Measurements from ENCODE around the gene TMEM259.

Gene TMEM259

DNA sequence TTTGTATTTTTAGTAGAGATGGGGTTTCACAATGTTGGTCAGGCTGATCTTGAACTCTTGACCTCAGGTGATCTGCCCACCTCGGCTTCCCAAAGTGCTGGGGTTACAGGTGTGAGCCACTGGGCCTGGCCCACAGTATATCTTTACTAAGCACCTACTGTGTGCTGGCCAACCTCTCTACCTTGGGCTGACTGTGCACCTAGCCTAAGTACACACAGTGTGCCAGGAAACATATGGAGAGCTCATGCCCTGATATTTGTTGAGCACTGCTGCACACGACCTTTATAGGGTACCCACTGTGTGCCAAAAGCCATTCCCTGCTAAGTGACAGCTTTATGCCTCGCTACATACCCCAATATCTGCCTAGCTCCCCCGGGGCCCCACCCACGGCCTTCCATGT is 39.8 kb upstream of the TMEM259 start:
- TF ChIP-seq EP300 (IDR thresholded peaks at IDR 0.05; ENCODE audit: borderline replicate concordance) (no peak), NFIC (IDR thresholded peaks at IDR 0.05) (no peak), FOXM1 (IDR thresholded peaks at IDR 0.05; ENCODE audit: borderline replicate concordance, low read depth) (no peak), RAD21 (IDR thresholded peaks at IDR 0.05; ENCODE audit: low read depth) (no peak), TCF12 (IDR thresholded peaks at IDR 0.05; ENCODE audit: low read depth) (no peak), CREB1 (IDR thresholded peaks at IDR 0.05; ENCODE audit: low read depth) (no peak), YY1 (IDR thresholded peaks at IDR 0.05; ENCODE audit: low read depth) (no peak), TEAD4 (IDR thresholded peaks at IDR 0.05) (no peak), TAF1 (IDR thresholded peaks at IDR 0.05; ENCODE audit: low read depth) (no peak), ZBTB7A (IDR thresholded peaks at IDR 0.05; ENCODE audit: low read depth) (no peak), CEBPB (IDR thresholded peaks at IDR 0.05) (no peak), EGR1 (IDR thresholded peaks at IDR 0.05) (no peak)
- TF ChIP-seq, protein P1, sequence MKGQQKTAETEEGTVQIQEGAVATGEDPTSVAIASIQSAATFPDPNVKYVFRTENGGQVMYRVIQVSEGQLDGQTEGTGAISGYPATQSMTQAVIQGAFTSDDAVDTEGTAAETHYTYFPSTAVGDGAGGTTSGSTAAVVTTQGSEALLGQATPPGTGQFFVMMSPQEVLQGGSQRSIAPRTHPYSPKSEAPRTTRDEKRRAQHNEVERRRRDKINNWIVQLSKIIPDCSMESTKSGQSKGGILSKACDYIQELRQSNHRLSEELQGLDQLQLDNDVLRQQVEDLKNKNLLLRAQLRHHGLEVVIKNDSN (IDR thresholded peaks at IDR 0.05) = no peak
- TF ChIP-seq, protein P2, sequence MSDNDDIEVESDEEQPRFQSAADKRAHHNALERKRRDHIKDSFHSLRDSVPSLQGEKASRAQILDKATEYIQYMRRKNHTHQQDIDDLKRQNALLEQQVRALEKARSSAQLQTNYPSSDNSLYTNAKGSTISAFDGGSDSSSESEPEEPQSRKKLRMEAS (IDR thresholded peaks at IDR 0.05) = no peak
- TF ChIP-seq, protein P3, sequence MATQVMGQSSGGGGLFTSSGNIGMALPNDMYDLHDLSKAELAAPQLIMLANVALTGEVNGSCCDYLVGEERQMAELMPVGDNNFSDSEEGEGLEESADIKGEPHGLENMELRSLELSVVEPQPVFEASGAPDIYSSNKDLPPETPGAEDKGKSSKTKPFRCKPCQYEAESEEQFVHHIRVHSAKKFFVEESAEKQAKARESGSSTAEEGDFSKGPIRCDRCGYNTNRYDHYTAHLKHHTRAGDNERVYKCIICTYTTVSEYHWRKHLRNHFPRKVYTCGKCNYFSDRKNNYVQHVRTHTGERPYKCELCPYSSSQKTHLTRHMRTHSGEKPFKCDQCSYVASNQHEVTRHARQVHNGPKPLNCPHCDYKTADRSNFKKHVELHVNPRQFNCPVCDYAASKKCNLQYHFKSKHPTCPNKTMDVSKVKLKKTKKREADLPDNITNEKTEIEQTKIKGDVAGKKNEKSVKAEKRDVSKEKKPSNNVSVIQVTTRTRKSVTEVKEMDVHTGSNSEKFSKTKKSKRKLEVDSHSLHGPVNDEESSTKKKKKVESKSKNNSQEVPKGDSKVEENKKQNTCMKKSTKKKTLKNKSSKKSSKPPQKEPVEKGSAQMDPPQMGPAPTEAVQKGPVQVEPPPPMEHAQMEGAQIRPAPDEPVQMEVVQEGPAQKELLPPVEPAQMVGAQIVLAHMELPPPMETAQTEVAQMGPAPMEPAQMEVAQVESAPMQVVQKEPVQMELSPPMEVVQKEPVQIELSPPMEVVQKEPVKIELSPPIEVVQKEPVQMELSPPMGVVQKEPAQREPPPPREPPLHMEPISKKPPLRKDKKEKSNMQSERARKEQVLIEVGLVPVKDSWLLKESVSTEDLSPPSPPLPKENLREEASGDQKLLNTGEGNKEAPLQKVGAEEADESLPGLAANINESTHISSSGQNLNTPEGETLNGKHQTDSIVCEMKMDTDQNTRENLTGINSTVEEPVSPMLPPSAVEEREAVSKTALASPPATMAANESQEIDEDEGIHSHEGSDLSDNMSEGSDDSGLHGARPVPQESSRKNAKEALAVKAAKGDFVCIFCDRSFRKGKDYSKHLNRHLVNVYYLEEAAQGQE (IDR thresholded peaks at IDR 0.05; ENCODE audit: low read depth) = no peak

DNA sequence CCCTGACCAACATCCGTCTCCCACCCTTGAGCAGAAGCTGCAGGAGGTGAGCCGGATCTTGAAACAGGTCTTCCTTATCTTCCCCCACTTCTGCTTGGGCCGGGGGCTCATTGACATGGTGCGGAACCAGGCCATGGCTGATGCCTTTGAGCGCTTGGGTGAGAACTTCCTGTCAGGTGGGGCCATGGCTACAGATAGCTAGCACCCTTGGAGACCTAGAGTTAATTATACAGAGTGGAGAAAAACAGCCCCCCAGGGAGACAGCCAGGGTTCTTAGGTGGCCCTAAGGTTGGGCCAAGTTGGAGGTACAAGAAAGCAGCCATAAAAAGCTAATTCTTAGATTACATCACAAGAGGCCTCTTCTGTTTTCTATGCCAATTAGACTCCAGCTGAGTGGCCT is 37.2 kb upstream of the TMEM259 start:
- TF ChIP-seq TEAD4 (IDR thresholded peaks at IDR 0.05) = no peak
- no peak for TF ChIP-seq CREB1 (IDR thresholded peaks at IDR 0.05; ENCODE audit: low read depth)
- no peak for TF ChIP-seq FOXM1 (IDR thresholded peaks at IDR 0.05; ENCODE audit: borderline replicate concordance, low read depth)
- no peak for TF ChIP-seq TCF12 (IDR thresholded peaks at IDR 0.05; ENCODE audit: low read depth)
- no peak for TF ChIP-seq YY1 (IDR thresholded peaks at IDR 0.05; ENCODE audit: low read depth)
- TF ChIP-seq EP300 (IDR thresholded peaks at IDR 0.05; ENCODE audit: borderline replicate concordance) = no peak
- no peak for TF ChIP-seq CEBPB (IDR thresholded peaks at IDR 0.05)
- TF ChIP-seq, protein P3 (IDR thresholded peaks at IDR 0.05; ENCODE audit: low read depth) = no peak
- TF ChIP-seq NFIC (IDR thresholded peaks at IDR 0.05) = no peak
- TF ChIP-seq, protein P1 (IDR thresholded peaks at IDR 0.05) = no peak
- TF ChIP-seq EGR1 (IDR thresholded peaks at IDR 0.05) = no peak
- TF ChIP-seq, protein P2 (IDR thresholded peaks at IDR 0.05) = no peak
- TF ChIP-seq RAD21 (IDR thresholded peaks at IDR 0.05; ENCODE audit: low read depth) = no peak
- TF ChIP-seq ZBTB7A (IDR thresholded peaks at IDR 0.05; ENCODE audit: low read depth) = no peak
- no peak for TF ChIP-seq TAF1 (IDR thresholded peaks at IDR 0.05; ENCODE audit: low read depth)

DNA sequence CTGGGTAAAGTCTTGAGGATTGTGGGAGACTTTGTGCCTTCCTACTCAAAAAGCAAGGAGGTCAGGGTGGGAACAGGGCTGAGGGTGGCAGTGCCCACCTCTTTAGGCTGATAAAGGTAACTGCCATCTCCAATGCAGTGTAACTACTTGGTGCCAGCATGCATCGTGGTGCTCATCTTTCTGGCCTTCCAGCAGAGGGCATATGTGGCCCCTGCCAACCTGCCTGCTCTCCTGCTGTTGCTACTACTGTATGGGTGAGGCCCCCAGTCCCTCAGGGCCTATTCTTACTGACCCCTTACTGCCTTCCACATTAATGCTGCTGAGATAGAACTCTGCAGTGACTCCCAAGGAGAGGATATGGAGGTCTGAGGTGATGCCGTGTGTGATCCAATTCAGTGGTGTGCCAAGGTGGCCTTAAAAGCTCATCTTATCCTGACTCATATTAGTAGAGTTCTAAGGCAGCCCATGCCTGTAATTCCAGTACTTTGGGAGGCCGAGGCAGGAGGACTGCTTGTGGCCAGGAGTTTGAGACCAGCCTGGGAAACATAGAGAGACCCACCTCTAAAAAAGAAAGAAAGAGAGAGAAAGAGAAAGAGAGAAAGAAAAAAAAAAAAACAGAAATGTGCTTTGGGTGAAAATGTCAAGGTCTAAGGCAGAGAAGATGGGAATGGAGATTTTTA is 36.4 kb upstream of the TMEM259 start:
- TF ChIP-seq TEAD4 (IDR thresholded peaks at IDR 0.05) = no peak
- TF ChIP-seq RAD21 (IDR thresholded peaks at IDR 0.05; ENCODE audit: low read depth) = peak; percentile 50; the same call in 1 of the 2 replicates

DNA sequence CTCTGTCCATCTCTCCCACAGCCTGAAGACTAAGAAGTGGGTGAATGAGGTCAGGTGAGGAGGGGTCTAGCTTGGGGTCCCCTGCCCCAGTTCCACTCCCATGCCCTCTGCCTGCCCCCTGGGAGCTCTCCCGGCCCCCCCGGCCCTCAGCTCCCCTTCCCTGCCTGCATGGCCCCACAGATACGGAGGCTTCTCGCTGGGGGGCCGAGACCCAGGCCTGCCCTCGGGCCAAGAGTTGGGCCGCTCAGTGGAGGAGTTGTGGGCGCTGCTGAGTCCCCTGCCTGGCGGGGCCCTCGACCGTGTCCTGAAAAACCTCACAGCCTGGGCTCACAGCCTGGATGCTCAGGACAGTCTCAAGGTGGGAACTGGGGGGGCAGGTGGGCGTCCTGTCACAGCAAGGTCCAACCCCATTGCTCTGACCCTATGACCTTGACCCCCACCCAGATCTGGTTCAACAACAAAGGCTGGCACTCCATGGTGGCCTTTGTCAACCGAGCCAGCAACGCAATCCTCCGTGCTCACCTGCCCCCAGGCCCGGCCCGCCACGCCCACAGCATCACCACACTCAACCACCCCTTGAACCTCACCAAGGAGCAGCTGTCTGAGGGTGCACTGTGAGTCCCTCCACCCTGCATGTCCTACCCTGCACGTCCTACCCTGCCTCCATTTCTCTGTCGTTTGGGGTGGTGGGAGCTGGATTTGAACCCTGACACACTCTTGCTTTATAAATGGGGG is 35.1 kb upstream of the TMEM259 start:
- no peak for TF ChIP-seq TAF1 (IDR thresholded peaks at IDR 0.05; ENCODE audit: low read depth)

DNA sequence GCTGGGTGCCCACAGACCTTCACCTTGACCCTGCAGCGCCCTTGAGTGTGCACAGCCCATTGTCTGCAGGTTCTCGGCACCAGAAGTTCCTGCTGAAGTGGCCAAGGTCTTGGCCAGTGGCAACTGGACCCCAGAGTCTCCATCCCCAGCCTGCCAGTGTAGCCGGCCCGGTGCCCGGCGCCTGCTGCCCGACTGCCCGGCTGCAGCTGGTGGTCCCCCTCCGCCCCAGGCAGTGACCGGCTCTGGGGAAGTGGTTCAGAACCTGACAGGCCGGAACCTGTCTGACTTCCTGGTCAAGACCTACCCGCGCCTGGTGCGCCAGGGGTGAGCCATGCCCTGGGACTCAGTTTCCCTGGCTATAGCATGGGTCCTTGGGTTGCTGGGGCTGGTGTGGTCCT is 34.1 kb upstream of the TMEM259 start:
- TF ChIP-seq TAF1 (IDR thresholded peaks at IDR 0.05; ENCODE audit: low read depth) = no peak
- TF ChIP-seq, protein P2 (IDR thresholded peaks at IDR 0.05) = no peak
- no peak for TF ChIP-seq FOXM1 (IDR thresholded peaks at IDR 0.05; ENCODE audit: borderline replicate concordance, low read depth)
- no peak for TF ChIP-seq TCF12 (IDR thresholded peaks at IDR 0.05; ENCODE audit: low read depth)
- no peak for TF ChIP-seq RAD21 (IDR thresholded peaks at IDR 0.05; ENCODE audit: low read depth)

All from Ishikawa (cell line).